Measurements from ENCODE around the gene MPDZ.
"Not testable (repeated sequence)": the region's sequence is repeated elsewhere in the genome, so short reads cannot be mapped to it uniquely, and the experiment has no call there.

MPDZ gene

DNA sequence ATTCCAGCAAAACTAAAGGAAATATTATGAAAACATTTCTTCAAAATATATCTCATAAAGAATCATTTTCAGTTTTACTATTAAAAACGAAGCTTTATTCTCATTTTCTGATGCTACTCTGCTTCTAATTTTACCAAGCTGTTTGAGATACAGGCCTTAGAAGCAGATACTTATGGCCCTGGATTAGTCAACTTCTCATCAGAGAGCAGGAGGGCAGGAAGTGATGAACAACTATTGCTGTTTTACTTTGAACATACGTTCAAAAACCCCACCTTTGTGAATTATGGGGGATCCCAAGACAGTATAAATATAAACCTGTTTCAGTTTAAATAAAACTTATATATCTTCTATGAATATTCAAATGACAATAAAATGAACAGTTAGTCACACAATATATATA lies 16.0 kb downstream of the MPDZ start:
- DNase-seq, result no peak

- DNase-seq, result no peak
Observed at GRCh38 chr9:13252852-13253251, 26.6 kb downstream of the MPDZ start.

DNA sequence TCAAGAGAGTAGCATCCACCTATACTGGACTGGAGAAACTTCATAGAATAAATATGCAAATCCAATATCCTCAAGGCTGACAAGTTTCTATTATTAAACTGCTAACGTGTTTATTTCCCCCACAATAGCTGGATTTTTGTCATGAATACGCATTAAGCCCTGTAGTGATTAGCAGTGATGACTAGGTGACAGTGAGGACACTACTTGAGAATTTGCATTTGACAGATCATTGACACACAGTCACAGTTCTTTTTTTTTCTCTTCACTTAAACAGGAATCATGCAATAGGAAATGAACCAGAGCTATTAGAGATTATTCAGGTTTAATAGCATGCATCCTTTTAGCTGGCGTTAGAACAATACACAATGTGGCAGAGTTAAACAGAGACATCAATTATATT lies 35.3 kb downstream of the MPDZ start:
- DNase-seq, result no peak

DNA sequence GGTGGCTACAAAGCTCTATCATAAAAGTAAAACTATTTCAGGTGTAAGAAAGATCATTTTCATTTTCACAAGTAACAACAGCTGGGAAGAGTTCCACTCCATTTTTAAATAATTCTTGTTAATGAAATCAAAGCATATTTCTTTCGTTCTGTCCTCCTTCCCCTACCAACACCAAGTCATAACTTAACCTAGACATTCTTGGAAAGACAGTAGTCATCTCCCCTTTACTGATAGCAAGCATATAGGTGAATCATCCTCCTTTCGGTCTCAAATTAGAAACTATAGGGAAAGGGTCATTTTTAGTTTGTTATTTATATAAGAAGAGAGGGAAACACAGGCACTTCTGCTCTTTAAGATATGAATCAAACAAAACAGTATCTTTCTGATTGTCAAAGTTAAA lies 38.2 kb downstream of the MPDZ start:
- no peak for DNase-seq

- DNase-seq, result no peak
Observed at GRCh38 chr9:13239660-13240059, 39.8 kb downstream of the MPDZ start.

DNA sequence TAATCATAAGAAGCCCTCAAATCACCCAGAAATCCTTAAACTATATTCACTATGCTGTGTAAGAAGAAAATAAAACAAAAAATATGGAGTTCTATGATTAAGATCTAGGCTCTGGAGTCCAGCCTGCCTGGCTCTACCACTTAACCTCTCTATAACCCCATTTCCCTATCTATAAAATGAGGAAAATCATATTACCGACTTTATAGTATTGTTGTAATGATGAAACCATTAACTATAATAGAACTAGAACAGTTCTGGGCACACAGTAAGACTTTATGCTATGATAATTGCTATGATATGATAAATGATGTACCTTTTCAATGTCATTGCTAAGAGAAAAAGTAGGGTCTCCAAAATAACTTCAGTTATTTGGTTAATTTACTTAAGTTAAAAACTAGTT lies 40.3 kb downstream of the MPDZ start:
- no peak for DNase-seq

- no peak for DNase-seq
Observed at GRCh38 chr9:13234932-13235331, 44.6 kb downstream of the MPDZ start.

DNA sequence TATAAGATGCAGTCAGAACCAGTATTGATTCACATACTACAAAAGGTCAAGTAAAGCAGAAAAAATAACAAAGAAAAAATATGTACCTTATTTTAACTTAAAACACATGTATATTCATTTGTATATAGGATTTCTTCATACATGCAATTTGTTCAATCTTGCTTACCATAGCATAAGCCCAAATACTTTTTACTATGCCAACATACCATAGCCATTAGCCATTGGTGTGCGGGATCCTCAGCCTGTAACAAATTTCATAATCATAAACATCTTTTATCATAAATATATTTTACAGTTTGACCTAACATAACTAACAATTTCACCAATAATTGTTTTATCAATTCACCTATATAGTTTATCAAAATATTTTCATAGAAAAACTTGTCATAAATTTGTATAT lies 51.1 kb downstream of the MPDZ start:
- no peak for DNase-seq

DNA sequence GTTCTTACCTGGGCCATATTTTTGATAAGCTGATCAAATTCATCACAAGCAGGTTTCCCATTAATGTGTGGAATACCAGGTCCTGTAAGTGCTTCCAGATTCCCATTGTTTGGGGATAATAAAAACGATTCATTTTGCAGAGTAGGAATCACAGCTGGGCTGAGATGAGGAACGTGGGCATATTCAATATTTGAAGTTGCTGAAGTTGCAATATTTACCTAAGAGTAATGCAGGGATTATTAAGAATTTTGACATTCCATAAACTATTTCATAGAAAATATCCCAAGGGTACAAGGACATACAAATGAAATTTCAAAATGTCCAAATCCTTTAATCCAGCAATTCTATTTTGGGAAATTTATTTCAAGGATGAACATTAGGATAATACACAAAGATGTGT lies 55.1 kb downstream of the MPDZ start:
- no peak for DNase-seq

DNA sequence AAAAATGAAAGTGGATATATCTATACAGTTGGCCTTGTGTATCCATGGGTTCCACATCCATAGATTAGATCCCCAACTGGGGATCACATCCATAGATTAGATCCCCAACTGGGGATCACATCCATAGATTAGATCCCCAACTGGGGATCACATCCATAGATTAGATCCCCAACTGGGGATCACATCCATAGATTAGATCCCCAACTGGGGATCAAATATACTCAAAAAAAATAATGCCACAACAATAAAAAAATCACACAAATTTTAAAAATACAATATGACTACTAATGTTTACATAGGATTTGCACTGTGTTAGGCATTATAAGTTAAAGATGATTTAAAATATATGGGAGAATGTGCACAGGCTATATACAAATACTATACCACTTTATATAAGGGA lies 56.8 kb downstream of the MPDZ start:
- not testable (repeated sequence) for DNase-seq

GRCh38 chr9:13221741-13222140 lies 57.8 kb downstream of the MPDZ start:
- DNase-seq, result no peak

DNA sequence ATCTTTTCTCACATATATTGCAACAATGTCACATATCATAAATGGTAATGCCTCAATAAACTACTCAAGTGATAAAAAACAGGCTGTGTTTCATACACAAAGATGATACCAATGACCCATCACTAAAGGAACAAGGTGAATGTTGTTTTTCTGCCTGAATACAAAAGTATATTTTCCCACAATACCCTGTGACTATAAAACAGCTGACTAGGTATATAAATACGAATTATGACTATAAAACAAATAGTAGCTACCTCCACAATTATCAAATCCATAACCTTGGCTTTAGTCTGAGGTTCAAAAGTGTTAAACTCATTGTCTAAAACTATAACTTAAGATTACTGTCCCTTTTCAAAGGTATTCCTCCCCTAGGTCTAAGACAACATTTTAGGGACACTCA lies 58.7 kb downstream of the MPDZ start:
- DNase-seq, result no peak

GRCh38 chr9:13215791-13216554 lies 63.5 kb downstream of the MPDZ start:
- DNase-seq, result no peak

DNA sequence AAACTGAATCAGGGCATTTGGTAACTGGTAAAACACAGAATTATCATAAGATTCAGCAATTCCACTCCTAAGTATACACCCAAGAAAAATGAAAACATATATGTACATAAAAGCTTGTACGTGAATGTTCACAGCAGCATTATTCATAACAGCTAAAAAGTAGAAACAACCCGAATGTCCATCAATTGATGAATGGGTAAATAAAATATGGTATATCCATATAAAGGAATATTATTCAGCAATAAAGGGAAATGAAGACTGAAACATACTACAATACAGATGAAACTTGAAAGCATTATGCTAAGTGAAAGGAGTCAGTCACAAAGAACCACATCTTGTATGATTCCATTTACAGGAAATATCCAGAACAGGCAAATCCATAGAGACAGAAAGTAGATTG lies 65.5 kb downstream of the MPDZ start:
- DNase-seq, result no peak

DNA sequence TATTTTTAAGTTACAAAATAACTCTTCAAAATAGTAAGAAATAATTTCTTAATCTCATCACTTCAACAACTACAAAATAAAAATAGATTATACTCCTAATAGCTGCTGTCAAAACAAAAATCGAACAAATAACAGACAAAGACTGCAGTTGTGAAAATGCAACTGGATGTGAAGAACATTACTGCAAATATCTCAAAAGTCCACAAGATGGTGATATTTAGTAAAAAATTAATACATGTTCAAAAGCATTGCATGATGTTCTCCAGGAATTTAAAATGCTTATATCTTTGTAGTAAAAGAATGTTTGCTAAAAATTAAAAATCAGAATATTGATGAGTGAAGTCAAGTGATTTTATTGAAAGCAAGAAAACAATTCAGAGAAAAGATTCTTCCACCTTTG lies 66.2 kb downstream of the MPDZ start:
- no peak for DNase-seq

- no peak for DNase-seq
Observed at GRCh38 chr9:13210306-13210705, 69.2 kb downstream of the MPDZ start.

- no peak for DNase-seq
Observed at GRCh38 chr9:13209498-13209897, 70.0 kb downstream of the MPDZ start.

GRCh38 chr9:13205824-13206223 lies 73.7 kb downstream of the MPDZ start:
- no peak for DNase-seq

DNA sequence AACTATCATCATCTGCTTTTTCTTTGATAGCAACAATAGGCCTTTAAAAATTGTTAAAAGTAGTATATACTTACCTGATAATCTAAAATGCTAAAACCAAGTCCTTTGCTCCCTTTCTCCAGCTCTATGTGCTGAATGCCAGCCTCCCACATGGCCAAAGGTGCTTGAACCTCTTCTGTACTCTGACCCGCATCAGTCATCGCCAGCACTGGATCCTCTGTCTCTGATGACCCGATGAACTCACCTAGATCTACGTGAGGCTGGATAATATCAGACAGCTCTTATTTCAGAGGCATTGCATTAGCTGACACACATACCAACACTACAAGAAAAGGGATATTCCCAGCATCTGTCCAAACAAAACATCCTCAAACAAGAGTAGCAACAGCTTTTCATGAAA lies 89.5 kb downstream of the MPDZ start:
- no peak for DNase-seq

DNA sequence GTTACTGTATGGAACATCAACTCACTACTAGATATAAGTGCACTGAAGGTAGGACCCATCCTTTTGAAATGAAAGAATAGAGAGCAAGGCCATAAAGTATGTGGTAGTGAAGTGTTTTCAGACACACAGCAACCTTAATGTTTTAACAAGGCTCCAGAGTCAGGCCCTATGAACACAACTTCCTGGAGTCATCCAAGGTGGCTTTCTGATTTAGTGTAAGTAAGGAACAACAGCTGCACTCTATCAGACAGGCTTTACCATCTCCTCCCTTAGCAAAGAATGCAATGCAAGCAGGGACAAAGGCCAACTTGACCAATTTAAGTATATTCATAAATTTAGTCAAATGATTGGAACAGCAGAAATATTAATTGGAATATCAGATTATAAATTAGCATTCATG lies 90.1 kb downstream of the MPDZ start:
- DNase-seq, result no peak

DNA sequence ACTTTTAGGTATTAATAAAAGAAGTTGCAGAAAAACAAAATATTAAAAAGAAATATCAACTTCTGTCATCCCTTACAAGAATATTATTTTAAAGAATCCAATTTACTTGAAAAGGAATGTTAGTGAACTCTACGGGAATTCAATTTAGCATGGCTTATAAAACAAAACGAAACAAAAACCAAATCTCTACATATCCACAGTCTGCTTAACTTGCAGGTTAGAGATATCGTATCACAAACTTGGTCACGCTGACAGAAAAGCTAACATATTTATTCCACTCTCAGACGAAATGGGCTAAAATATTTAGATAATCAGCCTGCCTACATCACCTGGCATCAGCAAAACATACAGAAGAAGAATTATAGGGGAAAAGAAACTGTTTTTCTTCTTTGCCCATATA lies 92.7 kb downstream of the MPDZ start:
- DNase-seq, result no peak

DNA sequence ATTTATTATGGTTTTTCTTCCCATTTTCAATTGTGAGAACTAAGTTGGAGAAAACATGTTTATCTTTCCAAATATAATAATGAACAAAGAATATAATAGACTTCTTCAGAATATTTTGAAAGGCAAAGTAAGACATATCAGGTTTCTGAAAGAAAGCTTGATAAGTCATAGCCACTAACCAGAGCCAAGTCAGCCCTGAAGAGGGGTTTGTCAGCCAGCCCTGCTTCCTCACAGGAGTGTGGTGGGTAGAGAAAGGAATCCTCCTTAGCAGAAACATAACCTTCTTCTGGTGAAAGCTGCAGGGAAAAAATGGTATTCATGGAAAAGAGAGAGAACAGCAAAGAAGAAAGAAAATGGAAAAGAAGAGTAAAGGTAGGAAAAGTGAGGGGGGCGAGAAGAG lies 93.4 kb downstream of the MPDZ start:
- no peak for DNase-seq

DNA sequence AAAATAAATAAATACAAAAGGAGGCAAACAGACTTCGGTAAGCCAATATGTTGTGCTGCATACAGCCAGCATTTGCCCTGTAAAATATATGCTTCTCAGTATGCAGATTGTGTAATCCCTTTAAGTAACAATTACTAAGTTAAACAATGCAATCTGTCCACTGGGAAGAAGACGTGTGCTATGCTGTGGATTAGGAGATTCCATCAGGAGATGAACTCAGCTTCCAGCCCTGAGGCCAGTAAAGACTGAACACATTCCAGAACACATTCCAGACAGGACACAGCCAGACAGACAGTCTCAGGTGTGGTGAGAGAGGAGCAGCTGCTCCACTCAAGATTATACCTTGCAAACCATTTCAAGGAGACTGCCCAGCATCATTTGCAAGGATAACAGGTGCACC lies 97.8 kb downstream of the MPDZ start:
- no peak for DNase-seq

- DNase-seq, result no peak
Observed at GRCh38 chr9:13179257-13179656, 100.2 kb downstream of the MPDZ start.

DNA sequence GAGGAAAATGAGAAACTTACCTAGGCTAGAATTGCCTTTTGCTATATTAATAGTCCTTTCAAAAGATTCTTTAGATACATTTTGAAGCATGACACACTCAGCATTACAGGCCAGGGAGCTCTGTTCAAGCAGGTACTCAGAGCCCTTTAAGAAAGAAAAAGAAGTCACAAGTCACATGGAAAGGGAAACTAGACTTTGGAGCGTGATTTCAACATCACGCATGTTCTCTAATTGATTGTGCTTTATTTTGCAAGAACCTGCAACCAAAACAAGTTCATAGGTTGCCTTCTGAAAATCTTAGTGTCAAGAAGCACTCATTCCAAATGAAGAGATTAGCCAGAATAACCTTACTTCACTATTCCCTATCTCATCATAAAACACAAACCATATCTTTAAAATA lies 103.8 kb downstream of the MPDZ start:
- DNase-seq, result no peak

Data from CD4-positive, alpha-beta T cell treated with Interleukin-10 for 1 hour (primary cell).